Mesenteric fat pad (tissue), 1 donor: Measurements from ENCODE around the gene ABCA5. TPM values are rescaled to one million over a fixed set of nuclear protein-coding genes. Genes with fewer than 3 reads are reported as not detected.
"Not testable (repeated sequence)": the region's sequence is repeated elsewhere in the genome, so short reads cannot be mapped to it uniquely, and the experiment has no call there.

Experiments
- DNase-seq: peaks from one replicate; pipeline ENCODE4 v3.0.0-alpha.2; 2020; ENCODE audit warnings: low spot score
- total RNA-seq: library from RNA; stranded (reverse); fragmentation: NEBNext Ultra II Directional; extraction: Animal tissue kit (Norgen Biotek cat#: 25700); gene quantifications from one replicate; pipeline ENCODE4 v1.2.1, GENCODE V29; 2021
- donor health status: DM: yes; HTN: yes; CAD: no.

Gene ABCA5
- total RNA-seq, 1 donor from 2014 or later: 73.8 TPM

DNA sequence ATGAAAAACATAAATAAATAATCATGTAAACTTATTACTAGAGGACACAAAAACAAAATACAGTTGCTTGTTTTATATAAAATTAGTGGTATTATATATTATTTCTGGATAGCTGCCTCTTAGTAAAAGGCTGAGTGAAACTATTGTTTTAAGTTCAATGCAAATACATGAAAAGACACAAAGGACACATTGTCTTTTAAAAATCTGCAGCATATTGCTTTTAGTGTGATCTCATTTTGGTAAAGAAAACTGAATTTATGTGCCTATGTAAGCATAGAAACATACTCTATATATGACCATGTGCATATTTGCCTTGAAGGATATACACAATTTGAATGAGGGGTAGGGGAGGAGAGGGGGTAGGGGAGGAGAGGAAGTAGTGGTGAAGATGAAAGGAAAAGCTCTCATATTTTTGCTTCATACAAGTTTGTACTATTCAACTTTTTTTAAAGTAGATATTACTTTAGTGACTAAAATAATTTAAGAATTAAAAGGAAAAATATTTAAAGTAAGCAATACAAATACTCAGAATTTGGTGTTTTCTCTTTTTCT lies 104.2 kb downstream of the ABCA5 start:
- DNase-seq: no peak

DNA sequence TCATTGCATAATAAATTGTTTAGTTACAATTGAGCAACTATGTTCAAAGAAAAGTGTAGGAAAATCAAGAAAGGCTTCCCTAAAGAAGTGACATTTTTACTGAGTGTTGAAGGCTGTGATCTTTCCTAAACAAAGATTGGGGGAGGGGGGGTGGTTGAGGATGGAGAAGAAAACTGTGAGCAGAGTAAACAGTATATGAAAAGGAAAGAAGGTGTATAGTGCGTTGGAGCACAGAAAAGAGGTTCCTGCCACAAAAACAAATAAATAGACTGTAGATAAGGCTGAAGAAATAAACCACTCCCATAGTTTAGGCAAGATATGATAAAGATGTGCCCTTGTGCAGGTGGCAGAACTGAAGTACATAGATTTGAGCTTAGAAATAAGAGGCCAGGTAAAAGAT lies 106.8 kb downstream of the ABCA5 start:
- no peak for DNase-seq

DNA sequence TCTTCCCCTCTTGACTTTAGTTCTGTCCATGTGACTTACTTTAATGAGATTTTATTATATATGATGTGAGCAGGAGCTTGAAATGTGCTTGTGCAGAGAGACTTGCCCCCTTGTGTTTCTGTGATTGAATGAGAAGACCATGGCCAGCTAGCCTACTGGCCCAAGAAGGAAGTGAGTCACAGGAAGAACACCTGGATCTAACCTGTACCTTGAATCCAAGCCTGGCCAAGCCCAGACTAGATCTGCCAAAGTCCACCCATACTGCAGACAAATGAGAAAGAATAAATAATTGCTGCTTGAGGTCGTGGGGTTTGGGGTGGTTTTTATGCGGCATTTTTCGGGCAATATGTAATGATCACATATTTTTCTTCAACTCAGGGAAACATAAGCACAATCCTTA lies 107.9 kb downstream of the ABCA5 start:
- no peak for DNase-seq

DNA sequence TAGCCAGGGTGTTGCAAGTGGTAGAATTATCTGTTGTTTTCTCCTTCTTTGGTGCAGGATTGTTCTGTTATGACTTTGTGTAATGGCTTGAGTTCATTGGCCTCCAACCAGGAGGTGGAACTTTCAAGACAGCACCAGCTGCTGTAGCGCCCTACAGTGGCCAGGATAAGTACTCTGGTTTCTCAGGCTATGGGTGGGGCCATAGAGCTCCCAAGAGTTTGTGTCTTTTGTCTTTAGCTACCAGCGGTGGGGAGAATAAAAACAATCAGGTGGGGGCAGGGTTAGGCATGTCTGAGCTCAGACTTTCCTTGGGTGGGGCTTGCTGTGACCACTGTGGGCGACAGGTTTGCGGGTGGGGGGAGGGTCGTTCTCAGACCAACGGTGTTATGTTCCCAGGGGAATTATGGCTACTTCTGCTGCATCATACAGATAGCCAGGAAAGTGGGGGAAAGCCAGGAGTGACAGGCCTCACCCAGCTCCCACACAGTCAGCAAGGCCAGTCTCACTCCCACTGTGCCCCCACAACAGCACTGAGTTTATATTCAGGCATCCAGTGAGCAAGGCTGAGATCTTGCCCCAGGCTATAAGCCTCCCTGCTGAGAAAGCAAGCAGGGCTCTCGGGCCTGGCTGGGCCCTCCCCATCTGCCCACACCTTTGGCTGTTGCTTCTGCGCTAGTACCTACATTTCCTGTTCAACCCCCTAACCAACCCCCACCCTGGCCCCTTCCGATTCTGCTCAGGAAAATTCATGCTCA lies 113.7 kb downstream of the ABCA5 start:
- DNase-seq: no peak

DNA sequence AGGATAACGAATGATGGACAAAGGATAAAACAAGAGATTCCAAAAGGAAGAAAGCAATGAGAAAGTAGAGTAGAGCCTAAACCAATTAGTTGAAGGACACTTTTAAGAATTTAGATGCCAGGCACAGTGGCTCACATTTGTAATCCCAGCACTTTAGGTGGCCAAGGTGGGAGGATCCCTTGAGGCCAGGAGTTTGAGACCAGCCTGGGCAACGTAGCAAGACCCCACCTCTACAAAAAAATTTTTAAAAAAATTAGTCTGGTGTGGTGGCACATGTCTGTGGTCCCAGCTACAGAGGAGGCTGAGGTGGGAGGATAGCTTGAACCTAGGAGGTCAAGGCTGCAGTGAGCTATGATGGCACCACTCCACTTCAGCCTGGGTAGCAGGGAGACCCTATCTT lies 118.3 kb downstream of the ABCA5 start:
- no peak for DNase-seq

DNA sequence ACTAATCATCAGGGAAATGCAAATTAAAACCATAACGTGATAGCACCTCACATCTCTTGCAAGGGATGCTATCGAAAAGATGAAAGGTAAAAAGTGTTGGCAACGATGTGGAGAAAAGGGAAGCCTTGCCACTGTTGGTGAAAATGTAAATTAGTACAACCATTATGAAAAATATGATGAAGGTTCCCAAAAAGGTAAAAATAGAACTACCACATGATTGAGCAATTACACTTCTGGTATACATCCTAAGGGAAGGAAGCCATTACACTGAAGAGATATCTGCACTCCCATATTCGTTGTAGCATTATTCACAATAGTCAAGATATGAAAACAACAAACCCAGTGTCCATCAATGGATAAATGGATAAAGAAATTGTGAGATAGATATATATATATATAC lies 119.8 kb downstream of the ABCA5 start:
- no peak for DNase-seq

DNA sequence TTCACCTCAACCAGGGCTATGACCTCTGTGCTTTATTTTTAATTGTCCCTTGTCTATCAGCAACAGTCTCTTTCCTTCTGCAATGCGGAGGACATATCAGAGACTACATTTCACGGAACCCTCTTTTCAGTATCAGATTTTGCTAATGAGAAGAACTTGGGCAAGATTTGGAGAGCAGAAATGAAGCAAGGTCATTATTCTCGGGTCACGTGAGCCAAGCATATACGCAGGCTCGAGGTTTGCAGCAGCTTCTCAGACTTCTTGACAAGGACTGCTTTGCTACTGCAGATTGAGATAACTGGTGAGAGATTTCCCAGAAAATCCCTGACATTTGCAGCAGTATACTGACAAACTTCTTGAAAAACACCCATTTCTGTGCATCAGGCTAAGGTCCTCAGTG lies 128.7 kb downstream of the ABCA5 start:
- no peak for DNase-seq

DNA sequence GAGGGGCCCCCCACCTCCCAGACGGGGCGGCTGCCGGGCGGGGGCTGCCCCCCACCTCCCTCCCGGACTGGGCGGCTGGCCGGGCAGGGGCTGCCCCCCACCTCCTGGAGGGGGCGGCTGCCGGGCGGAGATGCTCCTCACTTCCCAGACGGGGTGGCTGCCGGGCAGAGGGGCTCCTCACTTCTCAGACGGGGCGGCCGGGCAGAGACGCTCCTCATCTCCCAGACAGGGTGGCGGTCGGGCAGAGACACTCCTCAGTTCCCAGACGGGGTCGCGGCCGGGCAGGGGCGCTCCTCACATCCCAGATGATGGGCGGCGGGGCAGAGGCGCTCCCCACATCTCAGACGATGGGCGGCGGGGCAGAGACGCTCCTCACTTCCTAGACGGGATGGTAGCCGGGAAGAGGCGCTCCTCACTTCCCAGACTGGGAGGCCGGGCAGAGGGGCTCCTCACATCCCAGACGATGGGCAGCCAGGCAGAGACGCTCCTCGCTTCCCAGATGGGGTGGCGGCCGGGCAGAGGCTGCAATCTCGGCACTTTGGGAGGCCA lies 130.8 kb downstream of the ABCA5 start:
- not testable (repeated sequence) for DNase-seq

Other genes with a start within 250 kb of the ABCA5 start
- 106 TPM for gene ABCA6, start 185.2 kb downstream of the ABCA5 start, total RNA-seq
- gene ABCA10, start 98.3 kb downstream of the ABCA5 start, total RNA-seq: 17.8 TPM
- gene MAP2K6, start 87.6 kb upstream of the ABCA5 start, total RNA-seq: 22.1 TPM